GM18870 (cell line): Measurements from ENCODE around the gene HDAC11.
"Not testable (repeated sequence)": the region's sequence is repeated elsewhere in the genome, so short reads cannot be mapped to it uniquely, and the experiment has no call there.

ENCODE experiments used
- ATAC-seq: cut with Tn5 transposase; IDR thresholded peaks from one replicate; pipeline ENCODE4 v1.9.1; 2021; ENCODE audit warnings: moderate library complexity; ENCODE audit not compliant: unreplicated experiment

The HDAC11 gene

GRCh38 chr3:13492976-13493866 lies 13.1 kb downstream of the HDAC11 start:
- ATAC-seq = no peak

- ATAC-seq = no peak
These were observed 13.8 kb downstream of the HDAC11 start for GRCh38 chr3:13493867-13494441.

GRCh38 chr3:13494463-13495350 lies 14.6 kb downstream of the HDAC11 start:
- ATAC-seq = no peak

- ATAC-seq = no peak
These were observed 15.3 kb downstream of the HDAC11 start for GRCh38 chr3:13495351-13495813.

GRCh38 chr3:13495921-13496723 lies 16.0 kb downstream of the HDAC11 start:
- ATAC-seq = no peak

- ATAC-seq = no peak
These were observed 16.8 kb downstream of the HDAC11 start for GRCh38 chr3:13496879-13497278.

- ATAC-seq = no peak
These were observed 17.3 kb downstream of the HDAC11 start for GRCh38 chr3:13497386-13497785.

GRCh38 chr3:13498354-13499060 lies 18.4 kb downstream of the HDAC11 start:
- no peak for ATAC-seq

- ATAC-seq = not testable (repeated sequence)
These were observed 19.1 kb downstream of the HDAC11 start for GRCh38 chr3:13499246-13499645.

GRCh38 chr3:13500133-13500885 lies 20.2 kb downstream of the HDAC11 start:
- ATAC-seq = no peak

- no peak for ATAC-seq
These were observed 20.9 kb downstream of the HDAC11 start for GRCh38 chr3:13501056-13501455.

- ATAC-seq = no peak
These were observed 21.4 kb downstream of the HDAC11 start for GRCh38 chr3:13501521-13501920.

GRCh38 chr3:13501958-13502790 lies 22.1 kb downstream of the HDAC11 start:
- no peak for ATAC-seq

GRCh38 chr3:13502791-13503060 lies 22.6 kb downstream of the HDAC11 start:
- no peak for ATAC-seq

- no peak for ATAC-seq
These were observed 24.2 kb downstream of the HDAC11 start for GRCh38 chr3:13504161-13504831.

GRCh38 chr3:13505147-13506130 lies 25.3 kb downstream of the HDAC11 start:
- no peak for ATAC-seq

GRCh38 chr3:13506239-13506638 lies 26.1 kb downstream of the HDAC11 start:
- no peak for ATAC-seq
